Measurements from ENCODE around the gene RASL12.

RASL12 gene

DNA sequence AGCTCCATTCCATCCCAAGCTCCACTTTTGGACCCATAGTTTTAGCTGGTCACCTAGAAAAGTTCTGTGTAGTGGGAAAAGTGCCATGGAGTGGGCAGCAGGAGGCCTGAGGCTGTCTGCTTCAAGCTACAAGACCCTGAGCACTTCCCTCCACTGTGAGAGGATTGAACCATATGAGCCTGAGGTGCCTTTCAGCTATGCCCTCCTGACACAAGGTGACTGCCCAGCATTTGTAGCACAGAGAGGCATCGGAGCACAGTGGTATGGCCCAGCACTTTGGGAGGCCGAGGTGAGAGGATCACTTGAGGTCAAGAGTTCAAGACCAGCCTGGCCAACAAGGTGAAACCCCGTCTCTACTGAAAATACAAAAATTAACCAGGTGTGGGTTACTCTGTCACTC, 4.8 kb upstream of the RASL12 start:
- no peak for DNase-seq

- no peak for DNase-seq
Observed at GRCh38 chr15:65072027-65072426, 4.2 kb upstream of the RASL12 start.

- DNase-seq, result no peak
Observed at GRCh38 chr15:65071381-65071811, 3.6 kb upstream of the RASL12 start.

DNA sequence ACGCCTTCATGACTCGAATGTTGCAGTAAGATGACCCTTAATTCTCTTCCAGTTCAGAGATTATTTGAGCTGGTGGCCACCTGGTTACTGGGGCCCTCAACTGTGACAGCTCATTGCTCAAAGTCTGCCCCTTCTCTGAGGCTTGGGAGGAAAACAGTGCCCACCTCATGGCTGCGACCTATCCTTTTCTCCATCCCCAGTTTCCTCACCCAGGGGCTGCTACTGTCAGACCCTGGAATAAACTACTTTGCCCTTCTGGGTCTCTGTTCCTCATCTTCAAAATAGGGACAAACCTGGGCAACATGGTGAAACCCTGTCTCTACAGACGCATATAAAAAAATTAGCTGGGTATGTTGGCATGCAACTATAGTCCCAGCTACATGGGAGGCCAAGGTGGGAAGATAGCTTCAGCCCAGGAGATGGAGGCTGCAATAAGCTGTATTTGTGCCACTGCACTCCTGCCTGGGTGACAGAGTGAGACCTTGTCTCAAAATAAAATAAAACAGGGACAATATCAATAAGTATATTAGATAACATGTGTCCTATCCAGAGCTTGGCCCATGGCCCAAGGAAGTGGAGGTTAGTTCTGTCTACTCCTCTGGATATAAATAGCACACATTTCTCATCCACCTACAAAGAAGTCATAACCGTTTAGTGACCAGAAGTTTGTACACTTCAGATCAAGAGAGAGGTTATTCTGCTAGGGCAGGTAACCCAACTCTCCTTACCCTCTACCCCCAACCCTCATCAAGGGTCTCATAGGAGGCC, 2.2 kb upstream of the RASL12 start:
- no peak for DNase-seq

GRCh38 chr15:65069179-65069578, 1.4 kb upstream of the RASL12 start:
- DNase-seq, result no peak

DNA sequence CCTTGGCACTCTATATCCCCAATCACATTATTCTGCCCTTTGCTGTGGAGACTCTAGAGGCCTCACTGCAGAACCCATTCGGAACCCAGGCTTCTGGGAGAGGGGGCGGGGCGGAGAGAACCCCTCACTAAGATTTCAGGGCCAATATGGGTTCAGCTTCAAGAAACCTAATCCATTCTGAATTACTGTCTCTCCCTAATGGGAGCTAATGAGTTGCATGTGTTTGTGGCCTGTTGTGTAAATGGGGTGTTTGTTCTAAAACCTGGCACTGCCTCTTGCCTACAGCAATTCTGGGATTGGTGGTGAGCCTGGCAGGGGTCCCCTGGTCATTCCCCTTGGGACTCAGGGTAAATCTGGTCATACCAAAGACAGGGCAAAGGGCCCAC, 605 bp upstream of the RASL12 start:
- no peak for DNase-seq

DNA sequence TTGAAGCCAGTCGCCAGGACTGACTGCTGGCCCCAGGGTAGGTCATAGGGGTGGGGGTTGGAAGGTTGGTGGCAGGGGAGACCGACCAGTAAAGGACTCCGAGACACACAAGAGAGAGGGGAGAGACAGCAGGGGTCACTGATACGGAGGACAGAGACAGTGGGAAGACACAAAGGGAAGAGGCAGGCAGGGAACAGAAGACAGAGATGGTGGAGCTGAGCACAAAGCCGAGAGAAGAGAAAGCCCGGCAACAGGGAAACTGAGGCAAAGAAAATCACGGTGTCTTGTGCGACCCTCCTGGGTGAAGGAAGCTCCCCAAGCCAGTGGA, 510 bp downstream of the RASL12 start:
- DNase-seq, result no peak

- DNase-seq, result no peak
Observed at GRCh38 chr15:65066635-65067316, 1.0 kb downstream of the RASL12 start.

DNA sequence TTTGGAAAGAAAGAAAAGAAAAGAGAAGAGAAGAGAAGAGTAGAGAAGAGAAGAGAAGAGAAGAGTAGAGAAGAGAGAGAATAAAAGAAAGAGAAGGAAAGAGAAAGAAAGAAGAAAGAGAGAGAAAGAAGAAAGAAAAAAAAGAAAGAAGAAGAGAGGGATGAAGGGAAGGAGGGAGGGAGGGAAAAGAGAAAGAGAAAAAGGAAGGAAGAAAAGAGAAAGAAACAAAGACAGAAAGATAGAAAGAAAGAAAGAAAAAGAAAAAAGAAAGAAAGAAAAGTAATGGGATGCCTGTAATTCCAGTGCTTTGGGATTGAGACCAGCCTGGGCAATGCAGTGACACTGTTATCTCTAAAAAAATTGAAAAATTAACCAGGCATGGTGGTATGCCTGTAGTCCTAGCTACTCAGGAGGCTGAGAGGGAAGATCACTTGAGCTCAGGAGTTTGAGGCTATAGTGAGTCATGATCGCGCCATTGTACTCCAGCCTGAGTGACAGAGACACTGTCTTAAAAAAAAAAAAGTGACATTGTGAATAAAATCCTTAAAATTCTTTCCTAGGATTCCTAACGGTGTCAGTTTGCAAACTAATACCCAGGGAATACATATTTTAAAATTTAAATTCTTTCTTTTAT, 1.7 kb downstream of the RASL12 start:
- no peak for DNase-seq

- no peak for DNase-seq
Observed at GRCh38 chr15:65062726-65063125, 5.1 kb downstream of the RASL12 start.

GRCh38 chr15:65062061-65062460, 5.7 kb downstream of the RASL12 start:
- DNase-seq, result no peak

DNA sequence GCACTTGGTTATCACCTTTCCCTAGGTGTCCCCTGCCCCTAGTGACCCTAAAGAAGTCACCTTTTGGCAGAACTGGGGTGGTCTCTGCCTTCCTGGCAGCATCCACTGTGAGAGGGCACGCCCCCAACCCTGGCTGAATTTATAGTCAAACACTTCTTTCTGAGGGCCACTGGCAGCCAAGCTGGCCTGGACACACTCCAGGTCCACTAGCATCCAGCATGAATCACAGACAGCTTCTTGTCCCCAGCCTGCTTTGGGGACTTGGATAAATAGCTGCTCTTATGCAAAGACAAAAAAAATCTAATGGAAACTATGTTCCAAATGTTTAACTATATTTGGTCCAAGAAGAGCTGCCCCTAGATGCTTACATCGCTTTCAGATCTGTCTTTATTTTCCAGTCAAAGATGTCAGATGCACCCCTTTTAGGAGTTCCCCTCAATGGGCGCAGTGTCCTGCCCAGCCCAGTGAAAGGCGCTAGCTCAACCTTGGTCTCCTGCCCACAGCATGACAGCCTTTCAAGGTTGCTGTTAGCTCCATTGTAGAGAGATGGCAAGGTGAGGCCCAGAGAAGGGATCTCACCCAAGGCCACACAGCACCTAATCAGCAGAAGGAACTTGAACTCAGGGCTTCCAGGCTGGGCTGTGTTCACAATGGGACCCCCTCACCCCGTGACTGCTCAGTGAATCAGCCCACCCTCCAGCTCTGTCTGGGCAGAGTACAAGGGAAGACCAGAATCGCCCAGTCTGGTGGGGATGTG, 7.0 kb downstream of the RASL12 start:
- no peak for DNase-seq

- DNase-seq, result no peak
Observed at GRCh38 chr15:65059931-65060596, 7.7 kb downstream of the RASL12 start.

DNA sequence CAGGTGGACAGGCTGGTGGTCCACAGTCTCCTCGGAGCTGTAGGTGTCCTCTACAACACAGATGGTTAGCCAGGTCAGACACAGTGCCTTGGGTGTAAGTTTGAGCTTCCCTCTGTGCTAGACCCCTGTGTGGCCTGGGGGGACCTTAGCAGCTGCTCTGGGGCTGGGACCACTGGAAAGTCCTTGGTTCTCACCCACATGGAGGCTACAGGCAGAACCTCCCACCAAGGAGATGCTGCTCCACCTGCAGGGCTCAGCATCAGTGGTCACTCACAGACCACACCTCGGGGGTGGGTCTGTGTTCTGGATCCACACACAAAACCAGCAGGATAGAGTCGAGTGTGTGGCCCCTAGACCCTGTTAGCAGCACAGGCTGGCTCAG, 8.4 kb downstream of the RASL12 start:
- DNase-seq, result no peak

GRCh38 chr15:65058394-65059368, 9.1 kb downstream of the RASL12 start:
- DNase-seq, result no peak

GRCh38 chr15:65057549-65057940, 10.2 kb downstream of the RASL12 start:
- no peak for DNase-seq

DNA sequence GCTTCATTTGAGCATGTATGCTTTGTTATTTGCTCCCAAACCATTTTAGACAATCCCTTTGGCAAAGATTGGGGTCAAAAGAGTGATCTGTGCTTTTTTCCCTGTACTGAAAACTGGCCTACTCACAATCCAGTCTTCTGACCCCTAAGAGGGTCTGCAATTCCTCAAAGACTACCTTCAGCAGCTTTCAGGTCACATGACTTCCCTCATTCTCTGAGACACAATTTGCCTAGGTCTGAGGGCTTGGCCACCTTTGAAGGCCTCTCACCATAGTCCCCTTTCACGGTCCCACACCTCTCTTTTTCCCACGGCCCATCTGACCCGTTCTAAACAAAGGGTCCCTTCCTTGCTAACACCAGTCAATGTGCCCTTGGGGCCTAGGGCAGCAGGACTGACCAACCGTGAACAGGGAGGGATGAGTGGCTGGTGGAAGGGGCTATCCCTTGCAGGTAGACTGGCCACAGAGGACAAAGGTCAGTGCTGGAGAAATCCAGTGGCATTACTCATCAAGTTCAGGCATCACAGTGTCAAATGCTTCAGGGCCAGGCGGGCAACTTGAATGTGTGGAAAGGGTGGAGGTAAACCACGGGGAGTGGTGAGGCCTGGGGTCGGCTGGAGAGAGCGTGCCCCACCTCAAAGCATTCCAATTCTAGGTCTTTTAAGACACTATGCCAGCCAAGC, 10.8 kb downstream of the RASL12 start:
- no peak for DNase-seq

- DNase-seq, result no peak
Observed at GRCh38 chr15:65056106-65056505, 11.7 kb downstream of the RASL12 start.

DNA sequence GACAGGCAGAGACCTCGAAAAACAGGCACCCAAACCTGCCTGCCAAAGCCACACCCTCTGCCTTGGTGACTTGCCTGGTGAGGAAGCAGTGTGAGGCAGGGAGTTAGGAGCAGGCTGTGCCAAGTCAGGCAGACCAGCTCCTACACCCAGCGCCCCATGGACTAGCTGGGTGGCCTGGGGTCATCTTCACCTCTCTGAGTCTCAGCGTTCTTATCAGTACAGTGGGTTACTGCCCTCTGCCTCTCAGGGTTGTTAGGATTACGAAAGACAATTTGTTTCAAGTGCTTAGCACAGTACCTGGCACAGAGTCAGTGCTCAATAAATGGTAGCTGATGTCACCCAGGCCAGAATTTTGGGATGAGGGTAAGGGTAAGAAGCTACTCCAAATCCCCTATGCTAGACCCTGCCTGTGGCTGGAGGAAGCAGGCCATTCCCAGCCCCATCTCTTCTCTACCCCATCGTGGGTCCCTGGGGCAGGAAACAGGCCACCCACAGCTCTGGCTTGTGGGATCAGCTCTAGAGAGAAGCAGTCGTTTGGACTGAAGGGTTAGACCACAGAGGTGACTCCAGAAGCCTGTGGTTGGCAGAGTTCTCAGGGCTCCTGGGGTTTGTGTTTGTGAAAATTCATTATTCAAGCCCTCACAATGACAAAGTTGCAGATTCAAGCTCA, 12.5 kb downstream of the RASL12 start:
- DNase-seq, result no peak
